H9 (cell line): ENCODE results near the gene GRAMD1B. TPM values are rescaled to one million over a fixed set of nuclear protein-coding genes. Genes with fewer than 3 reads are reported as not detected.

Experiments used
- DNase-seq: peaks from one replicate; pipeline ENCODE4 v3.0.0-alpha.2; 2017
- H2AFZ ChIP-seq: one replicate; pipeline ENCODE4 v1.6.1; 2013; ENCODE audit warnings: mild to moderate bottlenecking, low read length, control low read depth, moderate library complexity
- H2AK5ac ChIP-seq: 2 replicates; pipeline ENCODE4 v1.6.1; 2013; ENCODE audit warnings: low read length, control low read depth, mixed read lengths; ENCODE audit not compliant: insufficient read length
- H2BK120ac ChIP-seq: one replicate; pipeline ENCODE4 v1.6.1; 2013; ENCODE audit warnings: low read depth, mild to moderate bottlenecking, low read length, control low read depth, inconsistent platforms; ENCODE audit not compliant: poor library complexity, severe bottlenecking
- H2BK12ac ChIP-seq: 2 replicates; pipeline ENCODE4 v1.6.1; 2013; ENCODE audit warnings: low read length, control low read depth, mixed read lengths, low read depth; ENCODE audit not compliant: insufficient read length
- H2BK15ac ChIP-seq: 2 replicates; pipeline ENCODE4 v1.6.1; 2013; ENCODE audit warnings: low read depth, low read length, control low read depth
- H2BK20ac ChIP-seq: one replicate; pipeline ENCODE4 v1.6.1; 2013; ENCODE audit warnings: low read depth, mild to moderate bottlenecking, low read length, control low read depth, inconsistent platforms; ENCODE audit not compliant: poor library complexity, severe bottlenecking
- H2BK5ac ChIP-seq: 2 replicates; pipeline ENCODE4 v1.6.1; 2013; ENCODE audit warnings: low read length, control low read depth, mixed read lengths; ENCODE audit not compliant: insufficient read length
- H3K14ac ChIP-seq: 2 replicates; pipeline ENCODE4 v1.6.1; 2013; ENCODE audit warnings: low read length, control low read depth; ENCODE audit not compliant: insufficient read depth
- H3K18ac ChIP-seq: 2 replicates; pipeline ENCODE4 v1.6.1; 2013; ENCODE audit warnings: low read depth, mild to moderate bottlenecking, mixed read lengths, low read length, control low read depth; ENCODE audit not compliant: insufficient read length
- H3K23ac ChIP-seq: 2 replicates; pipeline ENCODE4 v1.6.1; 2013; ENCODE audit warnings: low read length, control low read depth, mixed read lengths, low read depth; ENCODE audit not compliant: insufficient read length
- H3K23me2 ChIP-seq: 2 replicates; pipeline ENCODE4 v1.6.1; 2013; ENCODE audit warnings: low read depth, mild to moderate bottlenecking, mixed read lengths, low read length, control low read depth; ENCODE audit not compliant: insufficient read length, poor library complexity, severe bottlenecking
- H3K27ac ChIP-seq: 2 replicates; pipeline ENCODE4 v1.5.1; 2013; ENCODE audit warnings: low read length, control low read depth, mixed read lengths, low read depth; ENCODE audit not compliant: insufficient read length
- H3K27me3 ChIP-seq: 2 replicates; pipeline ENCODE4 v1.6.1; 2013; ENCODE audit warnings: low read length, control low read depth, inconsistent platforms; ENCODE audit not compliant: insufficient read depth
- H3K4ac ChIP-seq: 2 replicates; pipeline ENCODE4 v1.6.1; 2013; ENCODE audit warnings: low read depth, mild to moderate bottlenecking, control low read depth, inconsistent platforms, low read length, moderate library complexity
- H3K4me1 ChIP-seq: 2 replicates; pipeline ENCODE4 v1.6.1; 2013; ENCODE audit warnings: low read length, control low read depth, inconsistent platforms; ENCODE audit not compliant: insufficient read depth
- H3K4me2 ChIP-seq: 2 replicates; pipeline ENCODE4 v1.6.1; 2013; ENCODE audit warnings: low read length, control low read depth, mixed read lengths; ENCODE audit not compliant: insufficient read length, insufficient read depth
- H3K56ac ChIP-seq: 2 replicates; pipeline ENCODE4 v1.6.1; 2013; ENCODE audit warnings: low read depth, mild to moderate bottlenecking, mixed read lengths, low read length, control low read depth; ENCODE audit not compliant: insufficient read length
- H3K79me1 ChIP-seq: 2 replicates; pipeline ENCODE4 v1.6.1; 2013; ENCODE audit warnings: low read depth, mild to moderate bottlenecking, moderate library complexity, low read length, control low read depth, inconsistent platforms; ENCODE audit not compliant: insufficient read depth, poor library complexity, severe bottlenecking
- H3K79me2 ChIP-seq: 2 replicates; pipeline ENCODE4 v1.6.1; 2013; ENCODE audit warnings: low read length, control low read depth, inconsistent platforms; ENCODE audit not compliant: insufficient read depth
- H3K9ac ChIP-seq: 2 replicates; pipeline ENCODE4 v1.6.1; 2013; ENCODE audit warnings: low read length, control low read depth, mixed read lengths; ENCODE audit not compliant: insufficient read length; ENCODE audit errors: extremely low read depth
- H3K9me3 ChIP-seq: one replicate; pipeline ENCODE4 v1.6.1; 2013; ENCODE audit warnings: low read depth, low read length, inconsistent platforms; ENCODE audit not compliant: control insufficient read depth
- H3T11ph ChIP-seq: one replicate; pipeline ENCODE4 v1.6.1; 2013; ENCODE audit warnings: mild to moderate bottlenecking, low read length, control low read depth, inconsistent platforms
- H4K20me1 ChIP-seq: one replicate; pipeline ENCODE4 v1.6.1; 2013; ENCODE audit not compliant: control insufficient read depth, insufficient read length, insufficient read depth
- H4K5ac ChIP-seq: 2 replicates; pipeline ENCODE4 v1.6.1; 2013; ENCODE audit warnings: low read depth, mild to moderate bottlenecking, mixed read lengths, low read length, control low read depth; ENCODE audit not compliant: insufficient read length
- H4K8ac ChIP-seq: replicated peaks from 2 replicates; pipeline ENCODE4 v1.6.1; 2013; ENCODE audit warnings: low read length, control low read depth, mixed read lengths, low read depth; ENCODE audit not compliant: insufficient read length
- H4K91ac ChIP-seq: 2 replicates; pipeline ENCODE4 v1.6.1; 2013; ENCODE audit warnings: low read depth, mild to moderate bottlenecking, moderate library complexity, mixed read lengths, low read length, control low read depth; ENCODE audit not compliant: insufficient read length
- H3K27ac Mint-ChIP-seq, 3 experiments: 2 replicates in 2 of 3; 3 replicates in 1 of 3; pipeline ENCODE4 v1.8.0; 2020 to 2021; ENCODE audit warnings: mixed read lengths in 3 of 3, mild to moderate bottlenecking in 1 of 3, moderate library complexity in 1 of 3
- H3K27me3 Mint-ChIP-seq: 2 replicates; pipeline ENCODE4 v1.8.0; 2021; ENCODE audit warnings: low read depth, mild to moderate bottlenecking, moderate library complexity, mixed read lengths
- H3K36me3 Mint-ChIP-seq, 3 experiments: 2 replicates in 2 of 3; 3 replicates in 1 of 3; pipeline ENCODE4 v1.8.0; 2020 to 2021; ENCODE audit warnings: low read depth in 3 of 3, mixed read lengths in 3 of 3; ENCODE audit not compliant: insufficient read depth in 1 of 3
- H3K4me1 Mint-ChIP-seq, 2 experiments: 2 replicates each; pipeline ENCODE4 v1.8.0; 2020; ENCODE audit warnings: mixed read lengths in 2 of 2
- H3K4me3 Mint-ChIP-seq, 2 experiments: 2 replicates in 1 of 2; 3 replicates in 1 of 2; pipeline ENCODE4 v1.8.0; 2020 to 2021; ENCODE audit warnings: mild to moderate bottlenecking in 2 of 2, mixed read lengths in 2 of 2, moderate library complexity in 1 of 2
- H3K9me3 Mint-ChIP-seq, 2 experiments: 2 replicates in 1 of 2; 3 replicates in 1 of 2; pipeline ENCODE4 v1.8.0; 2020; ENCODE audit warnings: mild to moderate bottlenecking in 2 of 2, mixed read lengths in 2 of 2, moderate library complexity in 1 of 2
- WGBS: extraction: QIAGEN DNeasy Blood & Tissue Kit; methylation state at CpG from one replicate; pipeline ENCODE4 v1.1.7; 2013; ENCODE audit warnings: missing lambda C conversion rate, low lambda C conversion rate, mixed read lengths; ENCODE audit not compliant: insufficient read length; ENCODE audit errors: extremely low coverage; 5-methylcytosine and 5-hydroxymethylcytosine counted together
- total RNA-seq: library from RNA; stranded (reverse); gene quantifications from 2 replicates; pipeline ENCODE4 v1.2.1, GENCODE V29; 2021
- TF ChIP-seq, protein P1 (sequence below): fragments of 200-600 bp; sonication (generic); conservative IDR thresholded peaks from 3 replicates; pipeline ENCODE4 v1.8.0; 2021; ENCODE audit warnings: antibody characterized with exemption, mild to moderate bottlenecking

Gene GRAMD1B
- total RNA-seq, 1 experiment from 2014 or later, result 25.9 TPM

- H3K23me2 ChIP-seq, result no peaks in the 10 kb centered on the region
- no peak overlapping the region for H2BK12ac ChIP-seq
- H3K27ac ChIP-seq, result no peak overlapping the region
- H3K9me3 Mint-ChIP-seq, result peaks cover 1 to 2% of the 10 kb centered on the region in 2 experiments; a peak in 2 of 5 replicates
- peaks cover 1 to 3% (median 1%) of the 10 kb centered on the region in 3 experiments; a peak in 5 of 7 replicates for H3K36me3 Mint-ChIP-seq
- H4K8ac ChIP-seq, result no peak overlapping the region
- no peak overlapping the region for H3K18ac ChIP-seq
- H3K4me3 Mint-ChIP-seq, result peak overlapping the region; percentile 41 to 65; a peak in 4 of 5 replicates
- no peak overlapping the region for H2AFZ ChIP-seq
- peak overlapping the region; percentile 7 for H3K4me2 ChIP-seq
- H3K9me3 ChIP-seq, result no peaks in the 10 kb centered on the region
- peaks cover 7% of the 10 kb centered on the region for H3K4me1 ChIP-seq
- TF ChIP-seq, protein P1, sequence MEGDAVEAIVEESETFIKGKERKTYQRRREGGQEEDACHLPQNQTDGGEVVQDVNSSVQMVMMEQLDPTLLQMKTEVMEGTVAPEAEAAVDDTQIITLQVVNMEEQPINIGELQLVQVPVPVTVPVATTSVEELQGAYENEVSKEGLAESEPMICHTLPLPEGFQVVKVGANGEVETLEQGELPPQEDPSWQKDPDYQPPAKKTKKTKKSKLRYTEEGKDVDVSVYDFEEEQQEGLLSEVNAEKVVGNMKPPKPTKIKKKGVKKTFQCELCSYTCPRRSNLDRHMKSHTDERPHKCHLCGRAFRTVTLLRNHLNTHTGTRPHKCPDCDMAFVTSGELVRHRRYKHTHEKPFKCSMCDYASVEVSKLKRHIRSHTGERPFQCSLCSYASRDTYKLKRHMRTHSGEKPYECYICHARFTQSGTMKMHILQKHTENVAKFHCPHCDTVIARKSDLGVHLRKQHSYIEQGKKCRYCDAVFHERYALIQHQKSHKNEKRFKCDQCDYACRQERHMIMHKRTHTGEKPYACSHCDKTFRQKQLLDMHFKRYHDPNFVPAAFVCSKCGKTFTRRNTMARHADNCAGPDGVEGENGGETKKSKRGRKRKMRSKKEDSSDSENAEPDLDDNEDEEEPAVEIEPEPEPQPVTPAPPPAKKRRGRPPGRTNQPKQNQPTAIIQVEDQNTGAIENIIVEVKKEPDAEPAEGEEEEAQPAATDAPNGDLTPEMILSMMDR, result no peak
- H3K14ac ChIP-seq, result peak overlapping the region; percentile 6
- no peak overlapping the region for H4K91ac ChIP-seq
- no peak overlapping the region for H3K56ac ChIP-seq
- no CpG with 5 or more reads among the region's 23 CpGs for WGBS
- H4K5ac ChIP-seq, result no peak overlapping the region
- peaks cover 2% of the 10 kb centered on the region for H4K20me1 ChIP-seq
- H2BK15ac ChIP-seq, result no peak overlapping the region
- no peak overlapping the region for H2BK5ac ChIP-seq
- no peak overlapping the region for H3T11ph ChIP-seq
- no peaks in the 10 kb centered on the region for H3K79me2 ChIP-seq
- H3K23ac ChIP-seq, result no peak overlapping the region
- no peaks in the 10 kb centered on the region for H3K27me3 Mint-ChIP-seq
- no peak overlapping the region for H3K9ac ChIP-seq
- H2BK20ac ChIP-seq, result no peak overlapping the region
- no peak overlapping the region for H3K4ac ChIP-seq
- peak overlapping the region in 2 of 3 experiments; percentile 59 to 74; a peak in 4 of 7 replicates for H3K27ac Mint-ChIP-seq
- H2AK5ac ChIP-seq, result no peak overlapping the region
- H3K4me1 Mint-ChIP-seq, result peaks cover 39 to 55% of the 10 kb centered on the region in 2 experiments
- no peaks in the 10 kb centered on the region for H3K27me3 ChIP-seq
- H3K79me1 ChIP-seq, result no peaks in the 10 kb centered on the region
- DNase-seq, result no peak
- H2BK120ac ChIP-seq, result no peak overlapping the region
Measured at GRCh38 chr11:123560006-123560405, 129.9 kb downstream of the GRAMD1B start.
